ENCODE data around the gene NDP.

GRCh38 chrX:43986083-43986482 is 12.9 kb upstream of the NDP start:
- no peak for TF ChIP-seq EZH2 (IDR thresholded peaks at IDR 0.05; ENCODE audit: borderline replicate concordance, insufficient read depth, low read depth, low read length, poor library complexity, severe bottlenecking)
- no peak for TF ChIP-seq CTCF (IDR thresholded peaks at IDR 0.05)
